DND-41 (cell line): ENCODE measurements around the gene POLA1.

Source experiments
- CTCF ChIP-seq: IDR thresholded peaks from 2 replicates; pipeline ENCODE4 v1.5.1; 2012; ENCODE audit warnings: borderline replicate concordance, low read length, moderate library complexity, mild to moderate bottlenecking; ENCODE audit not compliant: poor library complexity, severe bottlenecking; ENCODE audit errors: extremely low read depth
- EZH2 ChIP-seq: IDR thresholded peaks from 3 replicates; pipeline ENCODE4 v1.6.1; 2012; ENCODE audit warnings: borderline replicate concordance, low read depth, mild to moderate bottlenecking, moderate library complexity, low read length, inconsistent platforms; ENCODE audit not compliant: severe bottlenecking

DNA sequence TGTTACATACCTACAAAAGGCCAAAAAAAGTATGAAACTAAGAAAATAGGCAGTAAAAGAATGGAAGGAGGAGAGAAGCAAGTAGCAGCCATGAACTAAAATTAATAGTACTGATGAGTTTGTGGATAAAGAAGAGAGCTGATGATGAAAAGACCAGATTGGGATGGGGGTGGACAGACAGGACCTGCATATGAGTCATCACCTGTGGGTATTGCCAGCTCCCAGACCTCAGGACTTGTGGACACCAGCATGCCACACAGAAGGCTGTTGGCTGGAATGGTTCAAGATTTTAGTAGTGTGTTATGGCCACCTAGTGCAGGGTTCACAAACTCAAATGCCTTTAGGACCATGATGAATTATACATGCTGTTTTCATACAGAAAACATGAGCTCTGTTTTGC lies 263.1 kb downstream of the POLA1 start:
- TF ChIP-seq EZH2, result no peak
- TF ChIP-seq CTCF, result no peak
